ENCODE data around the gene IL1RAPL2. TPM values are rescaled to one million over a fixed set of nuclear protein-coding genes. Genes with fewer than 3 reads are reported as not detected.

IL1RAPL2 gene
- total and polyA plus RNA-seq, 2 of the 4 experiments (the other 2 are of a cell fraction), result 0.03 TPM; not detected in 1

- Histone ChIP-seq H4K5ac (ENCODE audit: low read depth, low read length) (no peak overlapping the region), H3K56ac (ENCODE audit: extremely low read depth, insufficient read depth, low read length) (no peak overlapping the region), H2BK20ac (ENCODE audit: low read depth, low read length) (no peak overlapping the region), H3K9me3 (ENCODE audit: control insufficient read depth, insufficient read depth, low read length) (no peaks in the 10 kb centered on the region), H2AFZ (replicated peaks; ENCODE audit: low read length, poor library complexity) (no peak overlapping the region), H3K36me3 (ENCODE audit: control insufficient read depth, insufficient read depth, low read length) (no peaks in the 10 kb centered on the region), H3K4ac (ENCODE audit: low read depth, low read length) (no peak overlapping the region), H3K4me1 (ENCODE audit: control insufficient read depth, insufficient read depth, low read length) (no peaks in the 10 kb centered on the region), H3K14ac (replicated peaks; ENCODE audit: low read depth, low read length) (no peak overlapping the region), H3K18ac (ENCODE audit: low read depth, low read length) (no peak overlapping the region), H4K8ac (ENCODE audit: low read depth in 2 of 2, low read length in 2 of 2) (no peak overlapping the region), H2BK120ac (ENCODE audit: low read depth, low read length) (no peak overlapping the region), H2AK9ac (replicated peaks; ENCODE audit: low read depth, low read length, poor library complexity) (no peak overlapping the region), H4K20me1 (ENCODE audit: insufficient read depth, low read length) (no peaks in the 10 kb centered on the region), H3K79me1 (ENCODE audit: low read depth in 1 of 2, low read length in 2 of 2) (no peaks in the 10 kb centered on the region), H3K9me1 (ENCODE audit: insufficient read depth, low read length) (no peaks in the 10 kb centered on the region), H3K23ac (ENCODE audit: low read depth, low read length) (no peak overlapping the region), H2AK5ac (ENCODE audit: low read depth, low read length) (no peak overlapping the region), H3K27ac (ENCODE audit: insufficient read depth, low read length) (no peak overlapping the region), H3K9ac (ENCODE audit: low read depth, low read length) (no peak overlapping the region), H4K91ac (ENCODE audit: insufficient read depth, low read depth, low read length) (no peak overlapping the region), H3K4me2 (ENCODE audit: low read depth, low read length) (no peak overlapping the region), H2BK5ac (ENCODE audit: low read depth, low read length, poor library complexity, severe bottlenecking) (no peak overlapping the region), H3K27me3 (ENCODE audit: control insufficient read depth, insufficient read depth, low read length) (no peaks in the 10 kb centered on the region), H2BK15ac (ENCODE audit: low read depth, low read length) (no peak overlapping the region), H3K4me3 (ENCODE audit: insufficient read depth, low read depth, low read length) (no peak overlapping the region)
- no TSS peak for BruUV-seq (replicated peaks)
- TF ChIP-seq MAFK (IDR thresholded peaks at IDR 0.05; ENCODE audit: low read depth, low read length) (no peak), NFE2L2 (IDR thresholded peaks at IDR 0.05; ENCODE audit: low read depth, low read length) (no peak), RCOR1 (IDR thresholded peaks at IDR 0.05; ENCODE audit: insufficient replicate concordance, low read length) (no peak)
- intact Hi-C loops (cut with micrococcal nuclease) (no loop called here), in situ Hi-C loops (cut with MboI; ENCODE audit: low sequenced_read_pairs) (no loop called here), dilution Hi-C loops (cut with HindIII; ENCODE audit: low sequenced_read_pairs, unreplicated experiment) (no loop called here)
- CTCF ChIA-PET, result no interaction called here
- DNase-seq (no peak), ATAC-seq (ENCODE audit: low read depth) (no peak)
- WGBS, 2 experiments (ENCODE audit: extremely low coverage in 2 of 2, insufficient read length in 1 of 2), result no CpG with 5 or more reads among the region's 2 CpGs
- POLR2A ChIA-PET (ENCODE audit: unreplicated experiment), result no interaction called here
These were observed 1178.9 kb downstream of the IL1RAPL2 start for GRCh38 chrX:105744946-105745345.
